ENCODE results near the gene CES2.

CES2 gene

GRCh38 chr16:66902648-66903543 lies 32.4 kb upstream of the CES2 start:
- no peak for DNase-seq

DNA sequence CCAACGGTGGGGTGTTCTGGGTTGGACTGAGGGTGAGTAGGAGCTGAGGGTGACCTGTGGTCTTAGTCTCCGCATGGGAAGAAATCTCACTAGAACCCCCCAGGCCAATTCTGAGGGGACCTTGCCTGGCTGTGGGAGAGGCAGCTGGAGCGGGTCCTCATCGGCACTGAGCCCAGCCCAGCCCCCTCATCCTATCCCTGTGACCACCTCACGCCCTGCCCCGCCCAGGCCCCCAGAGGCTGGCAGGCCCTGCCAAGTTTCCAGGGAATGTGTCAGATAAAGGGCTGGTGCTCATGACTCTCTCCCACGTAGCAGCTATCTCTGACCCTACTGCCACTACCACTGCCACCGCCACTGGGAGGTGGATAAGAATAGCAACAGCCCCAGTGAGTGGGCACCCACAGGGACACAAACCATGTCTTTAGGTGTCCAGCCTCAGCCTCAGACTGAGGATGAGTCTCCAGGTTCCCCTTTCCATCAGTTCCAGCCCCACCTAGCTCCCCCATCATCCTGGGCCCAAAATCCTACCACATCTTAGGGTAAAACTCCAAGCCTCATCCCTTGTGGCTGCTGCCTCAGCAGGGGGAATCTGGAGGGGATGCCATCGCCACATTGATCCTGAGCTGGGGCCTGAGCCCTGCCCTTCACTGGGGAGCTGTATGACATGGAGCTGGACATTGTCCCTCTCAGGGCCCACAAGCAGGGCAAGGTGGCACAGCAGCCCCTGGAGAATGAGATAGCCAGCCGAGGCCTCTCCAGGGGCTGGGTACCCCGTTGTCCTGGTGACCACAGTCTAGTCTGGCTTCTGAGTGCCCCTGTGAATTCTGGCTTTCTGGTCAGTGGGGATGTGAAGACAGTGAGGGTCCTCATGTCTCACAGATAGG lies 31.5 kb upstream of the CES2 start:
- DNase-seq: no peak

DNA sequence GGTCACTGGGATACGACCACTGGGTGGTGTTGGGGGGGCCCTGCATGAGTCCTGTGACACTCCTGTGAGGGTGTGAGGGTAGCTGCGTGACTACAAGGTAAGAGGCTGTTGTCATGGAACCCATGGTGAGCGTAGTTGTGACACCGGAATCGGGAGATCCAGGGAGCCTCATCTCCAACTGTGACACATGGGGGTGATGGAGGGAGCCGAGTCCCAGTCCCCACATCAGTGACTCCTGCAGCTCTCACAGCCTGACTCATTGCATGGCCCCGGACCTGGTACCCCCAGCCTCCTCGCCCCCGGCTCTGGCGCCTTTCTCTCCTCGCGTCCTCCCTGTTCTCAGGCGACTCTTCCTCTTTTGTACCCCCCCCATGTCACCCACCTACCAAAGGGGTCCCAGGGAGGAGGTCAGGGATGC lies 30.9 kb upstream of the CES2 start:
- no peak for DNase-seq

DNA sequence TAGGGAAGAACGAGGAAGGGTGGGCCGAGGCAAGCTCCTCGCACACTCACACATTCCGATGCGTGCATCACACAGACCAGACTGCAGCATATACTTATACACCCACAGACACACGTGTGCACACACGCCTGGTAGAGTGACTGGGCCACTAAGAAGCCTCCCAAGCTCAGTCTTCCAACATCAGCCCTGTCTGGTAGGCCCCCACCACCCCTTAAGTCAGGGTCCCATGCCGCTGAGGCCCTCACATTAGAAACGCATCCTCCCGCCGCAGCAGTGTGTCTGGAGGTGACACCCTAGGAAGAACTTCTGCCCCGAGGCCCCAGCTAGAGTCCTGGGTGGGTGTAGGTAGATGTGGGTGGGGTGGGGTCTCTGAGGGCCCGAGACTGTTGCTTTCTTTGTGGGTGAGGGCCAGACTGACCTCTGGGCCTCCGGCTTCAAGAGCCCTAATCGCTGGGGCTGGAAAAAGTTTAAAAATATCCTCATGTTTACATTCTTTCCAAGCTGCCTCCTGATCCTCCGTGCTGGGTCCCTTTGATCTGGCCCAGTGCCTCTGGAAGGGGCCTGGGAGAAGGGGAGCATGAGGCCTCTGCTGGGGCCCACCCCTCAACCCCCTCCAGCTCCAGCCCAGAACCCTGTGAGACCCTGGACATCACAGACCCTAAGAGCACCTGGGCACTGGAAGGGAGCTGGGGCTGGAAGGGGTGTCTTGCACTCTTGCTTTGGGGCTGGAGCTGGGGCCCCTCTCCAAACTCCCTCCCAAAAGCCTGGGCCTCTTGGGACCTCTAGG lies 30.3 kb upstream of the CES2 start:
- no peak for DNase-seq

DNA sequence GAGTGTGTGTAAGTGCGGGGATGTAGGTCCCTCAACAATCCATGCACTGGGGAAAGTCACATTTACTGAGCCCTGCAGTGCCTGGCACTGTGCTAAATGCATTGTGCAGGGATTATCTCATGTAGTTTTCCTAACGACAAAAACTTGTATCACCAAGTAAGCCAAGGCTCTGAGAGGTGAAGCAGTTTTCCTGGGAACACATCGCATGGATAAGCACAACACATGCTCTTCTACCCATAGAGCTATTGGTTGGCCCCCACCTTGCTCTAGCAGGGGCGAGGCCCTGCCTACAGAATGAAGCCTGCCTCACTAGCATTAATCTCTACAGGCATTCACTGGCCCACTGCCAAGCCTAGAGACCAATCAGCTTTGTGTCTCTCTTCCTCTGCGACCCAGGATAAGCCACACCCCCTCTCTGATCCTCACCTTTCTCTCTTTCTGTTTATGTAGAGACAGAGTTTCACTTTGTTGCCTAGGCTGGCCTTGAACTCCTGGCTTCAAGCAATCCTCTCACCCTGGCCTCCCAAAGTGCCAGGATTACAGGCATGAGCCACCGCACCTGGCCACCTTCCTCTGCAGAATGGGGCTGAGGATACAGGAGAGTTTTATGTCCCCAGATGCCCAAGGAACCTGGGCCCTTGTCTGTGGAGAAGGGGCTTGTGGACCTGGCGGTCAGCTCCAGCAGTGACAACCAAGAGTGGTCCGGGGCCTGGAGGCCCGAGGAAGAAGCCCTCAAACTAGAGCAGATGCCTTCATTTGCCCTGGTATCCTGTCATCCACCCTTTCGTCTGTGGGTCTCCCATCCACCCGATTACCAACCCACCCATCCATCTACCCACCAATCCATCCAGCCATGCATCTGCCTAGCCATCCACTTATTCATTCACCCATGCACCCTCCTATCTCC lies 29.4 kb upstream of the CES2 start:
- peak in 1 of 2 donors; percentile 21 for DNase-seq

GRCh38 chr16:66906916-66907836 lies 28.1 kb upstream of the CES2 start:
- DNase-seq: no peak

DNA sequence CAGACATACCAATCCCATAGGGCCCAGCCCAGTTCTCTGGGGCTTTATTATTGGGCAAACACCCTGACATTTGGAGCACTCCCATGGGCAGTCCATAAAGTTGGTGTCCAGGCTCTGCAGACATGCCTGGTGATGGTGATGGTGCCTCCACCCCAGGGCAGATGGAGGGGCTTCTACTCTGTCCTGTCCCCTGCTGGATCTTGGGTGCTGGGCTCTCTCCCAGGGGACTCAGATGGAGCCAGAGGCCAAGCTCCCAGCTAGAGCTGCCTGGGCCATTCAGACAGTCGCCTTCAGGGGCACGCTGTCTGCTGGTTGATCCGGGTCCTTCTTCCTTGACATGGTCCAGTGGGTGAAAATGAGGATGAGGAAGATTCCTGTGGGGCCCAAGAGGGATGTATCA lies 27.2 kb upstream of the CES2 start:
- no peak for DNase-seq

DNA sequence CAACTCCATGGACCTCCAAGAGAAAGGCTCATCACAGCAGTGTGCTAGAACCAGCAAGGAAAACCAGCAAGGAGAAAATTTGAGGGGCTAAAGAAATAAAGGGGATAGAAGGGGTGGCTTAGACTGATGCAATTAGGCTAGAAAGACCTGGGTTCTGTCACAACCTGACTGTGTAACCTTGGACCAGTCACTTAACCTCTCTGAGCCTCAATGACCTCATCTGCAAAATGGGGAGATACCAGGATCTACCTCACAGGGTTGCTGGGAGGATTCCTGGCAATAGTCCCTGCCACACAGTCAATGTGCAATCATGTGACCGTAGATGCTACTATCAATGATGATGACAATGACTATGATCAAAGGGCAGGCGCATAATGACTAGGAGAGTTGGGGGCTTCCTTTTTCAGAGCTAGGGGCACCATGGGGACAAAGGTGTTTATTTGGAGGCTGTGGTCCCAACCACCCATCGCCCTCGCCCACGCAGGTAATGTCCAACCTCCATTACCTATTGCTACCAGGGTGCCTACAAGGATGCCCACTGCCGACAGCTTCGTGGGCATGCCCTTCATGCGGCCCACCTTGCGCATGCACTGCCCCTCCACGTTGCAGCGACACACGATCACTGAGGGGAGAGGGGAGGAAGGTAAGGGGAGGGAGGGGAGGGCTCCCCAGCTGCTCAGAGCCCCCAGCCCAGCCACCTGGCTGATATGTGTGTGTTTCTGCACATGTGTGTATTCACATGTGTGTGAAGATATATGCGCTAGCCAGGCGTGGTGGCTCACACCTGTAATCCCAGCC lies 26.4 kb upstream of the CES2 start:
- no peak for DNase-seq

DNA sequence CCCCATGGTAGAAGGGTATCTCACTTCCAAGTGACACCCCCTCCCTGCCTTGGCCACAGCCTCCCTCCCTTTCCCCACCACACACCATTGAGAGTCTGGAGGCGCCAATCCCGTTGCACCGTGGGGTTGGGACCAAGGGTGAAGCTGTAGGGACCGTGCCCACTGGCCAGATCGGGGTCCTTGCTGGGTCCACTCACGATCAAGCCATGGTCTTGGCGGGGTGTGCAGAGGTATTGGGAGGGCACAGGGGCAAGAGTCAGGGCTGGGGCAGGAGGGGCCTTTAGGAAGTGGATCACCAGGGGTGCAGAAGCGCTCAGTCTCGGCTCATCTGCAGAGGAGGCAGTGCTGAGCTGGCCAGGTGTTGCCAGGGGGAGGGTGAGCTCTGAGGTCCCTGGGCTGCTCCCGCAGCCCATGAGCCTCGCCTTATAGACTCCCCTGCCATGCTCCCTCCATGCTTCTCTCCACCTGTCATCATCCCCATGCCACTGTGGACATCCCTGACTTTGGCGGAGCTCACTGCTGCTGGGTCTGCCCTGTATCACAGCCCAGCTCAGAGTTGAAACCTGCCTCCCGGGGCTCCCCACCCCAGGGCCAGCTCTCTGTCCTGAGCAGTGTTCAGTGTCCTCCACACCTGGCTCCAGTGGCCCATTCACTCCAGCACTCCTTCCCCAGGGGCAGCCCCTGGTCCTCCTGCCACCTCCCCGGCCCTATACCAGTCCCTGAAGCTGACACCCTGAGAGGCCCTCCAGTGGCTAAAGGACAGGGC lies 25.0 kb upstream of the CES2 start:
- DNase-seq: no peak

GRCh38 chr16:66911112-66911511 lies 24.2 kb upstream of the CES2 start:
- no peak for DNase-seq

GRCh38 chr16:66911801-66912200 lies 23.5 kb upstream of the CES2 start:
- no peak for DNase-seq

GRCh38 chr16:66913081-66913480 lies 22.2 kb upstream of the CES2 start:
- no peak for DNase-seq

DNA sequence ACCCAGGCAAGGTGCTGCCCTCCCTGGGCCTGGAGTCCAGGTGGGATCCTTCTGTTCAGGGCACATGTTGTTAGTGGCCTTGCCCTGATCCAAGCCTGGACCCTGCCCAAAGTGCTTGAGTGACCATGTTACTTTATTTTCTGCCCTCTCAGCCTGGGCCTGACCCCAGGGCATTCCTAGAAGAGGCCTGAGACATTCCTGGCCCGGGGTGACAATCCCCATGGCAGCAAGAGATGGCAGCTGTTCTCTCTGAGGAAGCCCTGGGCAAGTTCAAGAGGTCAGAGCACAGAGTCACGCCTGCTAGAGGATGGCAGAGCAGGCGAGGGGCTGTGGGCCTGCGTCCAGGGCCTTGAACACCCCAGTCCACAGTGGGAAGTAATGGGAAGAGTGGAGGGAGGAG lies 21.6 kb upstream of the CES2 start:
- DNase-seq: no peak

DNA sequence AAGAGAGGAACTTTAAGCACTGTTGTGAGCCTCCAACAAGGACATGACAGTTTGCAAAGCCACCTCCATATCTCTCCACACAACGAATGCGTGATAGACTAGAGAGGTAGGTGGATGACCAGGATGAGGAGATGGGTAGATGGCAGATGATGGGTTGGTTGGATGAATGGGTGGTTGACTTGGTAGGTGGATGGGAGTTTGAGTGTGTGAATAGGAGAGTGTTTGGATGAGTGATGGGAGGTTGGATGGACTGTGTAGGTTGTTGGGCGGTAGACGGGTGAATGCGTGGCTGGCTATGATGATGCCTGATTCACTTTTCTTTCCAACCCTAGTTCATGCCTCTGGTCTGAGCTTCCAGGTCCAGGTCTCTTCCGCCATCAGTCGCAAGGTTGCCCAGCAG lies 20.8 kb upstream of the CES2 start:
- no peak for DNase-seq

GRCh38 chr16:66915041-66915440 lies 20.3 kb upstream of the CES2 start:
- no peak for DNase-seq

- DNase-seq: no peak
Observed at GRCh38 chr16:66916518-66916917, 18.8 kb upstream of the CES2 start.

GRCh38 chr16:66917741-66918140 lies 17.6 kb upstream of the CES2 start:
- no peak for DNase-seq

GRCh38 chr16:66918355-66918754 lies 17.0 kb upstream of the CES2 start:
- no peak for DNase-seq

Measured in stimulated activated CD4-positive, alpha-beta T cell treated with anti-CD3 and anti-CD28 coated beads, Interleukin-2, amount 100 ng/mL, for 48 hours (primary cell).